ENCODE data around the gene M6PR.

The M6PR gene

DNA sequence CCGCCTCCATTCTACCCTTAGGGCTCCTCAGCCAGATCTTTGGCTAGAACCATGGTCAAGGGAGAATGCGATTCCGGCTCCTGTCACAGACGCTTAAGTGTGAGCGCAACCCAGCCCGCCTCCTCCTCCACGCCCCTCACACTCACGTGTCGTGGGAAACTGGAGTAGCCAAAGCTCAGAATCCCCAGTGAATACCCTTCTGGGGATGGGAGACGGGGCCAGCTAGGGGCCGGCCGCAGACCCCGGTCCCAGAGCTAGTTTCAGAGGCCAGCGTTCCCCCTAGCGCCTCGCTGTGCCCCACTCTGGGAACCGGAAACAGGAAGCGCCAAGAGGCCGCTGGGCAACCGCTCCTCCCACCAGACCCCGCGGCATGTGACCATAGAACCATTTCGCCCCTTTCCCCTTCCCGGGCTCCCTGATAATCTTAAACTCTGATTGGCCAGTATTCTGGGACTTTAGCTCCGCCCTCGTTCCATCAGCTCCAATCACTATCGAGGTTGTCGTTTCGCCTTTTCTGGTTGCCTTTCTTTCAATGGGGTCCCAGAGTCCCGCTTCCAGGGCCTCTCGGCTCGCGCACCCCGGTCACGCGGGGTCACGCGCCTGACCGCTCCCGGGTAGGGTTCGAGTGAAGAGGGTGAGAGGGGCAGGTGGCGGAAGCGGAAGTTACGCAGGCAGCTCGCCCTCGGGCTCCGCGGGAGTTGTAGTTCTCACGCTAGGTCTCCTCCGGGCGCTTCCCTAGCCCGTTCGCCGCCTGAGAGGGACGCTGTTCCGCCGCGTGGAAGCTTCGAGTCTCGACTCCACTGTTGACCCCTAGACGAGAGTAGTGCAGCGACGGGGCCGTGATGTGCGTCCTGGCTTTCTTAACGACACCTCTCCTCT lies at the start of gene M6PR:
Gene M6PR, minus strand, starts transcription at position 304 of the 879 bp plus-strand sequence. CDS start 3,241 bp downstream, outside the sequence.
- Histone ChIP-seq H3K27ac (ENCODE audit: low read depth, low read length) (peak within 1 kb of the TSS; percentile 98), H3K4me3 (ENCODE audit: low read depth, low read length) (peak within 1 kb of the TSS; percentile 88), H3K36me3 (ENCODE audit: control insufficient read depth, insufficient read depth, low read length) (peaks cover 22% of the 10 kb centered on the region), H3K27me3 (ENCODE audit: control insufficient read depth, insufficient read depth, low read length) (no peaks in the 10 kb centered on the region), H3K9me3 (ENCODE audit: control insufficient read depth, insufficient read depth, low read depth, low read length) (peaks cover 15% of the 10 kb centered on the region; the same call in 1 of the 2 replicates), H3K9ac (ENCODE audit: low read length) (peak within 1 kb of the TSS; percentile 95), H3K4me1 (ENCODE audit: control insufficient read depth, insufficient read depth, low read length) (peaks cover 12% of the 10 kb centered on the region; the same call in 1 of the 2 replicates)

DNA sequence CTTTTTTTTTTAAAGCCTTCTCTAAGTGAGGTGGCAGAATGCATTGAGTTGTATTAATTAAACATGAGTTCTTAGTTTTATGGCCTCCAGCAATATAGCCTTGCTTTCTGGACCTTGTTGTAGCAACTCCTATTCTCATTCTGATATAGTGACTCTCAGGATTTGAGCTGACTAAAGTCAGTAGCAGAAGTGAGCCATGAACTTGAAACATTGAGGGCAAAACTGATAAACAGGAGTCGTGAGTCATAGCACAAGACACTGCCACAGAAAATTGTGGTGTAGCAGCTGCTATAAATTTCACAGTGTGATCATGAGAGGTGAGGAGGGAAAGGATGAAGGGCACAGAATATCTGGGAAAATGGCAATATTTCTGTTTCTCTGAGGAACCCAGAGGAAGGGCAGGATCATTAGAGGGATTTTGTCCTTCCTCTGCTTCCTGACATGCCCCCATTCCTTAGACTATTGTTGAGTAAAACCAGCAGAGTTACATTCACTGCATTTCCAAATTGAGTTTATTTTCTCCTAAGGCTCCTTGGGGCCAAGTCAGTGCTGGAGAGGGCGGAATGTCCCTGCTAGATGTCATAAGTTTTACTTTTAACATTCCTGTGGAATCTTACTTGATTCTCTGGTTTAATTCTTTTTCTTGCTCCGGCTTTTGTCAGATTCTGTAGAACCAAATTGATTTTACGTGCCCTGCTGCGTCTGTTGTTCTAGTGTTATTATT lies 47.4 kb upstream of the M6PR start:
- Histone ChIP-seq H3K27me3 (ENCODE audit: control insufficient read depth, insufficient read depth, low read length) (no peaks in the 10 kb centered on the region), H3K4me3 (ENCODE audit: low read depth, low read length) (no peak overlapping the region), H3K4me1 (ENCODE audit: control insufficient read depth, insufficient read depth, low read length) (0 out of 2 replicates have a peak, but pooled peaks cover 8% of the 10 kb centered on the region), H3K36me3 (ENCODE audit: control insufficient read depth, insufficient read depth, low read length) (no peaks in the 10 kb centered on the region), H3K9ac (ENCODE audit: low read length) (no peak overlapping the region), H3K27ac (ENCODE audit: low read depth, low read length) (no peak overlapping the region), H3K9me3 (ENCODE audit: control insufficient read depth, insufficient read depth, low read depth, low read length) (peaks cover 4% of the 10 kb centered on the region)

DNA sequence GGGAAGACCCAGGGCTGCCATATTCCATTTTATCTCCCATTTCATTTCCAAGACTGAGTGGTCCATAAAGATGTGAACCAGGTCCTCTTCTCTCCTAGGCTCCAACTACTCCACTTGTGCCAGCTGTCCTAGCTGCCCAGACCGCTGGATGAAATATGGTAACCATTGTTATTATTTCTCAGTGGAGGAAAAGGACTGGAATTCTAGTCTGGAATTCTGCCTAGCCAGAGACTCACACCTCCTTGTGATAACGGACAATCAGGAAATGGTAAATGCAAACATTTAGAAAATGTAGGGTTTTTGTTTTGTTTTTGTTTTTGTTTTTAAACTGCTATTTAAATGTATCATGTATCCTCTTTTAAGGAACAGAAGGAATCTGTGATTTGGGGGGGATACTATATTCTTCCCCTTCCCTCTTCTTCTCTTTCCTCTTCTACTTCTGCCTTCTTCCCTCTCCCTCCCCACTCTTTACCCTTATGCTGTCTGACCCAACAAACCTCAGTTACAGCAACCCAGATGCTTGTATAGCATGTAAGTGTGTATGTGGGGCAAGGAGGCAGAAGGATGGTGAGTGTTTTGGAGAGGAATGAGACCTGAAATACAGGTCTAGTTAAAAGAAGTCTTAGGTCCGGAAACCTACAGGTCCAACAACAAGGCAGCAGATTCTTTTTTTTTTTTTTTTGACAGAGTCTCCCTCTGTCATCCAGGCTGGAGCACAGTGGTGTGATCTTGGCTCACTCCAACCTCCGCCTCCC lies 45.8 kb upstream of the M6PR start:
- no peaks in the 10 kb centered on the region for H3K27me3 ChIP-seq (ENCODE audit: control insufficient read depth, insufficient read depth, low read length)
- H3K27ac ChIP-seq (ENCODE audit: low read depth, low read length): no peak overlapping the region

DNA sequence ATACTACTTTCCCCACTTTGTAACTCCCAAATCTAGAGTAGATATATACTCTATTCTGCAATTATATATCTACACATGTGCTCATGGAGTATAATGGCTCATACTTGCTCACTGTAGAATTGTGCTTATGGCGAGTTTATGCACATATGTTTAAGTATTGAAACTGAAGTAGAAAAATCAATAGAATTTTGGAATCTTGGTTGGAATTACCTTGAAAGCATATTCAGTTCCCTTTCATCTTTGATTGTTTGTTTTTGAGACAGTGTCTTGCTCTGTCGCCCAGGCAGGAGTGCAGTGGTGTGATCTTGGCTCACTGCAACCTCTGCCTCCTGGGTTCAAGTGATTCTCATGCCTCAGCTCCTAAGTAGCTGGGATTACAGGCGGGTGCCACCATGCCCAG lies 44.4 kb upstream of the M6PR start:
- Histone ChIP-seq H3K27ac (ENCODE audit: low read depth, low read length) (no peak overlapping the region), H3K9ac (ENCODE audit: low read length) (no peak overlapping the region), H3K4me1 (ENCODE audit: control insufficient read depth, insufficient read depth, low read length) (0 out of 2 replicates have a peak, but pooled peaks cover 8% of the 10 kb centered on the region)

More for the DNA sequence above, 45.8 kb upstream of the M6PR start:
- Histone ChIP-seq H3K36me3 (ENCODE audit: control insufficient read depth, insufficient read depth, low read length) (no peaks in the 10 kb centered on the region), H3K4me3 (ENCODE audit: low read depth, low read length) (no peak overlapping the region), H3K9ac (ENCODE audit: low read length) (no peak overlapping the region), H3K9me3 (ENCODE audit: control insufficient read depth, insufficient read depth, low read depth, low read length) (no peaks in the 10 kb centered on the region), H3K4me1 (ENCODE audit: control insufficient read depth, insufficient read depth, low read length) (0 out of 2 replicates have a peak, but pooled peaks cover 8% of the 10 kb centered on the region)

DNA sequence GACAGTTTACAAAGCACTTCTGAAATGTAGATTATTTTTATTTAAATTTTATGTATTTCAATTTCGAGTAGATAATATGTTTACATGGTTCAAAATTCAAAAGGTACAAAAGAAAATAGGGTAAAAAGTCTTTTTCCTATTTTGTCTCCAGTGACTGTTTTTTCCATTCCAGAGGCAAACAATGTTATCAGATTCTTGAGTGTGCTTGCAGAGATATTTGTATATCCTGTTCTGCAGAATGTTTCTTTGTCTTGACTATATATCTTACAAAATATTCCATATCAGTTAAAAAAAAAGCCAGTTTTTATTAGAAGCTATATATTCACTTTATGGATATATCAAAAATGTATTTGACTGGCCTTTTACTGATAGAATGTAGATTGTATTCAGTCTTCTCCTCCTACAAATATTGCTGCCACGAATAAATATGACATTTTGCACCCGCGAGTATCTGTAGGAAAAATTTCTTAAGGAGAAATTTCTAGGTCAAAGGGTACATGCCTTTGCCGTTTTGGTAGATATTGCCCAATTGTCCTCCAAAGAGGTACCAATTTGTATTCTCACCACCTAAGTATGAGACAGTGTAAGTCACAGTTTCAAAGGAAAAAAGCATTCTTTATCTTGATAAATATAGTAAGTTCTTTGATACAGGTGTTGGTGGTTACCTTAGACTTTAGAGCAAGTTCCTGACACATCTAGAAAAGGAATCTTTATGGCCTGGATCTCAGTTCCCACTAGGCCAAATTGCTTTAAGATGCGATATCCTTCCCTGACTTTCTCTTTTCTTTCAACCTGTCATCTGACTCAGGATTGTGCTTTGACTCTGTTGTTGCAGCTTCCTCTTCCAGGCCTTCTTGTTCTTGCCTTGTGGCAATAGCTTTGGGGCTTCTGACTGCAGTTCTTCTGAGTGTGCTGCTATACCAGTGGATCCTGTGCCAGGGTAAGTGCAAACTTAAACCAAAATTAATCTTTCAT lies 42.2 kb upstream of the M6PR start:
- Histone ChIP-seq H3K9me3 (ENCODE audit: control insufficient read depth, insufficient read depth, low read depth, low read length) (no peaks in the 10 kb centered on the region), H3K27ac (ENCODE audit: low read depth, low read length) (no peak overlapping the region), H3K9ac (ENCODE audit: low read length) (no peak overlapping the region), H3K4me3 (ENCODE audit: low read depth, low read length) (no peak overlapping the region), H3K27me3 (ENCODE audit: control insufficient read depth, insufficient read depth, low read length) (no peaks in the 10 kb centered on the region), H3K4me1 (ENCODE audit: control insufficient read depth, insufficient read depth, low read length) (0 out of 2 replicates have a peak, but pooled peaks cover 2% of the 10 kb centered on the region), H3K36me3 (ENCODE audit: control insufficient read depth, insufficient read depth, low read length) (no peaks in the 10 kb centered on the region)

More for the DNA sequence above, 44.4 kb upstream of the M6PR start:
- H3K36me3 ChIP-seq (ENCODE audit: control insufficient read depth, insufficient read depth, low read length): no peaks in the 10 kb centered on the region
- no peak overlapping the region for H3K4me3 ChIP-seq (ENCODE audit: low read depth, low read length)
- no peaks in the 10 kb centered on the region for H3K27me3 ChIP-seq (ENCODE audit: control insufficient read depth, insufficient read depth, low read length)
- no peaks in the 10 kb centered on the region for H3K9me3 ChIP-seq (ENCODE audit: control insufficient read depth, insufficient read depth, low read depth, low read length)

DNA sequence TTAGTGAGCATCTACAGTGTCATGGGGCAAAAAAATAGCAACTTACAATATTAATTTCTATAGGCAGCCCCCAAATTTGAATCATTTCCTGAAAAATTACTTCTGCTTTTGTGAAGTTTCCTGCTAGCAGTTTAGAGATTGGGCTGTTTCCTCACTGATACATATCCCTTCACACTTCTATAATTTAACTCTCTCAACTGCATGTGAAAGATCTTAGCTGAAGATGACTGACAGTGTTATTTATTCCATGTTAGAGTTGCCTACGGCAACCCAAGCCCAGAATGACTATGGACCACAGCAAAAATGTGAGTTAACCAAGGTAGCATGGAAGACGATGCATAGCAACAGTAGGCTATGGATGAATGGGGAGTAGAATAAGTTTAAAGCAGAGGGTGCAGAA lies 40.0 kb upstream of the M6PR start, which contains the start of gene KLRG1:
Gene KLRG1, plus strand, starts transcription at position 134 of the 400 bp plus-strand sequence. Its CDS starts 90 bp downstream, at position 224.
- H3K4me3 ChIP-seq (ENCODE audit: low read depth, low read length): no peak within 1 kb of the TSS
- H3K36me3 ChIP-seq (ENCODE audit: control insufficient read depth, insufficient read depth, low read length): no peaks in the 10 kb centered on the region
- H3K9me3 ChIP-seq (ENCODE audit: control insufficient read depth, insufficient read depth, low read depth, low read length): no peaks in the 10 kb centered on the region
- H3K27me3 ChIP-seq (ENCODE audit: control insufficient read depth, insufficient read depth, low read length): no peaks in the 10 kb centered on the region
- no peaks in the 10 kb centered on the region for H3K4me1 ChIP-seq (ENCODE audit: control insufficient read depth, insufficient read depth, low read length)
- no peak within 1 kb of the TSS for H3K9ac ChIP-seq (ENCODE audit: low read length)
- no peak within 1 kb of the TSS for H3K27ac ChIP-seq (ENCODE audit: low read depth, low read length)

DNA sequence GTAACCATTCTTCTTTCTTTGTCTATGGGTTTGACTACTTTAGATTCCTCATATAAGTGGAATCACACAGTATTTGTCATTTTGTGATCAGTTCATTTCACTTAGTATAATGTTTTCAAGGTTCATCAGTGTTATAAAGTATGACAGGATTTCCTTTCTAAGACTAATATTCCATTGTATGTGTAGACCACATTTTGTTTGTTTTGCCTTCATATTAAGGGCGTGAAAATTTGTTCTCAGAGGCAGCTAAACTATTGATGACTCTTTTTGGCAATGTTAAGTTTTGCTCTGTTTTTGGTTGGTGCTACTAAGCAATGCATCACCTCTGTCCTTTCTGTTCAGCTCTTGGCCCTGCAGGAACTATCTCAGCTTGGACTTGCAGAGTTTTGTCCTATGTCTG lies 38.2 kb upstream of the M6PR start:
- H3K27ac ChIP-seq (ENCODE audit: low read depth, low read length): no peak overlapping the region
- no peaks in the 10 kb centered on the region for H3K36me3 ChIP-seq (ENCODE audit: control insufficient read depth, insufficient read depth, low read length)
- no peak overlapping the region for H3K9ac ChIP-seq (ENCODE audit: low read length)
- no peaks in the 10 kb centered on the region for H3K27me3 ChIP-seq (ENCODE audit: control insufficient read depth, insufficient read depth, low read length)
- H3K9me3 ChIP-seq (ENCODE audit: control insufficient read depth, insufficient read depth, low read depth, low read length): no peaks in the 10 kb centered on the region
- H3K4me3 ChIP-seq (ENCODE audit: low read depth, low read length): no peak overlapping the region
- H3K4me1 ChIP-seq (ENCODE audit: control insufficient read depth, insufficient read depth, low read length): no peaks in the 10 kb centered on the region

DNA sequence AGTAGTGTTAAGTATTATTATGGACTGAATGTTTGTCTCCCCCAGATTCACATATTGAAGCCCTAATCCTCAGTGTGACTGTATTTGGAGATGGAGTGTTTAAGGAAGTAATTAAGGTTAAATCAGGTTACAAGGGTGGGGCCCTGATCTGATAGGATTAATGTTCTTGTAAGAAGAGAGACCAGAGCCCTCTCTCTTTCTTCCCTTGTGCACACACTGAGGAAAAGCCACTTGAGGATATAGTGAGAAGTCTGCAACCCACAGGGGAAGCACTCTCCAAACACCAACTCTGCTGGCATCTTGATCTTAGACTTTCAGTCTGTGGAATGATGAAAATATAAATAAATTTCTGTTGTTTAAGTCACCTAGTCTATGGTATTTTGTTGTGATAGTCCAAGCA lies 37.7 kb upstream of the M6PR start:
- H3K36me3 ChIP-seq (ENCODE audit: control insufficient read depth, insufficient read depth, low read length): no peaks in the 10 kb centered on the region
- H3K4me1 ChIP-seq (ENCODE audit: control insufficient read depth, insufficient read depth, low read length): no peaks in the 10 kb centered on the region
- no peak overlapping the region for H3K9ac ChIP-seq (ENCODE audit: low read length)
- no peaks in the 10 kb centered on the region for H3K27me3 ChIP-seq (ENCODE audit: control insufficient read depth, insufficient read depth, low read length)
- no peak overlapping the region for H3K27ac ChIP-seq (ENCODE audit: low read depth, low read length)
- no peak overlapping the region for H3K4me3 ChIP-seq (ENCODE audit: low read depth, low read length)
- H3K9me3 ChIP-seq (ENCODE audit: control insufficient read depth, insufficient read depth, low read depth, low read length): no peaks in the 10 kb centered on the region

DNA sequence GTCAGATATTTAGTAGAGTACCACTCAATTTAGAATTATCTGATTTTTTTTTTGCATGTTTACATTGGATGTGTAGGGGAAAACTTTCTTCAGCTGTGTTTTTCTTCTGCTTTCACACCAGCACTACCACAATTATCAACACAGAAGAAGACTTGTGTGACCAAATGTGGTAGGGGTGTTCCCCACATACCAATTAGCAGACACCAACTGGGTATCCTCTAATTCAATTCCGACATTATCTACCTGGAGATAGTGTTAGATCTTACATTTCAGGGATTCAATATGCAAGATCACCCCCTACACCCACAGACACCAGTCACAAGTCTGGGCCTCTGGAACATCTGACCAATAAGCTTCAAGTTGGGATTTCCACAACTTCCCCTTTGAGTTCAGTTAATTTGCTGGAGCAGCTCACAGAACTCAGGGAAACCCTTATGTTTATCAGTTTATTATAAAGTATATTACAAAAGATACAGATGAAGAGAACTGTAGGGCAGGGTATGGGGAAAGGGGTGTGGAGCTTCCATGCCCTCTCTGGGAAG lies 35.8 kb upstream of the M6PR start:
- no peaks in the 10 kb centered on the region for H3K27me3 ChIP-seq (ENCODE audit: control insufficient read depth, insufficient read depth, low read length)
- no peak overlapping the region for H3K9ac ChIP-seq (ENCODE audit: low read length)
- H3K4me1 ChIP-seq (ENCODE audit: control insufficient read depth, insufficient read depth, low read length): no peaks in the 10 kb centered on the region
- no peaks in the 10 kb centered on the region for H3K36me3 ChIP-seq (ENCODE audit: control insufficient read depth, insufficient read depth, low read length)
- no peak overlapping the region for H3K4me3 ChIP-seq (ENCODE audit: low read depth, low read length)
- no peaks in the 10 kb centered on the region for H3K9me3 ChIP-seq (ENCODE audit: control insufficient read depth, insufficient read depth, low read depth, low read length)
- no peak overlapping the region for H3K27ac ChIP-seq (ENCODE audit: low read depth, low read length)

All from HUES6 (cell line).